B cell (primary cell): Measurements from ENCODE around the gene GPR21.

Experiments
- CTCF ChIP-seq: fragments of 200-600 bp; IDR thresholded peaks from one replicate; pipeline ENCODE4 v1.8.0; 2022; ENCODE audit warnings: antibody characterized with exemption, mild to moderate bottlenecking
- EZH2 ChIP-seq: IDR thresholded peaks from 2 replicates; pipeline ENCODE4 v1.6.1; 2012; ENCODE audit warnings: borderline replicate concordance, low read depth, mild to moderate bottlenecking, moderate library complexity, low read length; ENCODE audit not compliant: insufficient read depth, poor library complexity, severe bottlenecking

- no peak for TF ChIP-seq CTCF
- TF ChIP-seq EZH2 = no peak
These were observed 26.2 kb downstream of the GPR21 start for GRCh38 chr9:123059472-123060220.
